Parathyroid adenoma (tissue), 2 donors: ENCODE measurements around the gene PNMA1.

ENCODE experiments used
- H2AFZ ChIP-seq: fragments of 300-600 bp; sonication (generic); one replicate; pipeline ENCODE4 v1.7.0; 2017; ENCODE audit warnings: antibody characterized with exemption, mild to moderate bottlenecking
- H3K27ac ChIP-seq: fragments of 300-600 bp; sonication (generic); one replicate; pipeline ENCODE4 v1.7.0; 2017
- H3K27me3 ChIP-seq: fragments of 300-600 bp; sonication (generic); one replicate; pipeline ENCODE4 v1.7.0; 2017; ENCODE audit warnings: low read length; ENCODE audit not compliant: control insufficient read depth, insufficient read depth
- H3K36me3 ChIP-seq: fragments of 300-600 bp; sonication (generic); one replicate; pipeline ENCODE4 v1.7.0; 2017; ENCODE audit warnings: low read length; ENCODE audit not compliant: control insufficient read depth, insufficient read depth
- H3K4me1 ChIP-seq: fragments of 300-600 bp; sonication (generic); one replicate; pipeline ENCODE4 v1.7.0; 2017; ENCODE audit warnings: control low read depth
- H3K4me2 ChIP-seq: fragments of 300-600 bp; sonication (generic); one replicate; pipeline ENCODE4 v1.7.0; 2017; ENCODE audit warnings: low read length
- H3K4me3 ChIP-seq: fragments of 300-600 bp; sonication (generic); one replicate; pipeline ENCODE4 v1.7.0; 2017; ENCODE audit warnings: low read depth, low read length
- H3K79me2 ChIP-seq: fragments of 300-600 bp; sonication (generic); one replicate; pipeline ENCODE4 v1.7.0; 2017; ENCODE audit warnings: control low read depth
- H3K9ac ChIP-seq: fragments of 300-600 bp; sonication (generic); one replicate; pipeline ENCODE4 v1.7.0; 2017; ENCODE audit warnings: mild to moderate bottlenecking
- H3K9me3 ChIP-seq: fragments of 300-600 bp; sonication (generic); one replicate; pipeline ENCODE4 v1.7.0; 2017; ENCODE audit warnings: low read length; ENCODE audit not compliant: control insufficient read depth
- CTCF ChIP-seq: fragments of 300-600 bp; sonication (generic); IDR thresholded peaks from one replicate; pipeline ENCODE4 v1.7.0; 2017; ENCODE audit warnings: antibody characterized with exemption, mild to moderate bottlenecking
- donor health status: primary hyperparathyroidism.

PNMA1 gene

GRCh38 chr14:73724696-73725095 lies 10.5 kb upstream of the PNMA1 start:
- H3K27me3 ChIP-seq: no peaks in the 10 kb centered on the region
- peaks cover 11% of the 10 kb centered on the region for H3K4me1 ChIP-seq
- H3K4me2 ChIP-seq: no peak overlapping the region
- no peak overlapping the region for H3K9ac ChIP-seq
- no peak for TF ChIP-seq CTCF
- no peak overlapping the region for H3K4me3 ChIP-seq
- H3K36me3 ChIP-seq: no peaks in the 10 kb centered on the region
- H3K79me2 ChIP-seq: peaks cover 41% of the 10 kb centered on the region
- peak overlapping the region; percentile 21 for H3K27ac ChIP-seq
- H2AFZ ChIP-seq: no peak overlapping the region
- no peaks in the 10 kb centered on the region for H3K9me3 ChIP-seq

- H3K4me1 ChIP-seq: peaks cover 9% of the 10 kb centered on the region
- no peaks in the 10 kb centered on the region for H3K9me3 ChIP-seq
- peak overlapping the region; percentile 30 for H3K27ac ChIP-seq
- TF ChIP-seq CTCF: no peak
- H3K27me3 ChIP-seq: no peaks in the 10 kb centered on the region
- H3K4me3 ChIP-seq: no peak overlapping the region
- no peak overlapping the region for H3K4me2 ChIP-seq
- no peak overlapping the region for H3K9ac ChIP-seq
- H3K79me2 ChIP-seq: peaks cover 34% of the 10 kb centered on the region
- no peak overlapping the region for H2AFZ ChIP-seq
- no peaks in the 10 kb centered on the region for H3K36me3 ChIP-seq
These were observed 9.8 kb upstream of the PNMA1 start for GRCh38 chr14:73723797-73724661.

- no peak overlapping the region for H3K4me3 ChIP-seq
- H3K9me3 ChIP-seq: no peaks in the 10 kb centered on the region
- H2AFZ ChIP-seq: no peak overlapping the region
- H3K36me3 ChIP-seq: no peaks in the 10 kb centered on the region
- H3K4me1 ChIP-seq: peaks cover 3% of the 10 kb centered on the region
- no peak overlapping the region for H3K9ac ChIP-seq
- peaks cover 28% of the 10 kb centered on the region for H3K79me2 ChIP-seq
- no peak overlapping the region for H3K4me2 ChIP-seq
- TF ChIP-seq CTCF: no peak
- H3K27me3 ChIP-seq: no peaks in the 10 kb centered on the region
- H3K27ac ChIP-seq: peak overlapping the region; percentile 30
These were observed 9.2 kb upstream of the PNMA1 start for GRCh38 chr14:73723406-73723796.

- H3K4me1 ChIP-seq: peaks cover 2% of the 10 kb centered on the region
- no peak overlapping the region for H3K4me2 ChIP-seq
- no peak overlapping the region for H3K9ac ChIP-seq
- H3K79me2 ChIP-seq: peaks cover 21% of the 10 kb centered on the region
- no peaks in the 10 kb centered on the region for H3K27me3 ChIP-seq
- TF ChIP-seq CTCF: no peak
- H3K36me3 ChIP-seq: no peaks in the 10 kb centered on the region
- H3K9me3 ChIP-seq: no peaks in the 10 kb centered on the region
- no peak overlapping the region for H3K4me3 ChIP-seq
- no peak overlapping the region for H3K27ac ChIP-seq
- no peak overlapping the region for H2AFZ ChIP-seq
These were observed 8.4 kb upstream of the PNMA1 start for GRCh38 chr14:73722581-73722980.
